ENCODE results near the gene HMGA1. TPM values are rescaled to one million over a fixed set of nuclear protein-coding genes. Genes with fewer than 3 reads are reported as not detected.
A peak's percentile ranks its signal among the peaks of the same experiment; 100 is the strongest.
"Not testable (repeated sequence)": the region's sequence is repeated elsewhere in the genome, so short reads cannot be mapped to it uniquely, and the experiment has no call there.

The HMGA1 gene
- total and polyA plus RNA-seq, 10 of the 15 experiments (the other 5 are each of a cell fraction or from before 2014, with no cell fraction given) = 13.4 to 885 (median 508) TPM

DNA sequence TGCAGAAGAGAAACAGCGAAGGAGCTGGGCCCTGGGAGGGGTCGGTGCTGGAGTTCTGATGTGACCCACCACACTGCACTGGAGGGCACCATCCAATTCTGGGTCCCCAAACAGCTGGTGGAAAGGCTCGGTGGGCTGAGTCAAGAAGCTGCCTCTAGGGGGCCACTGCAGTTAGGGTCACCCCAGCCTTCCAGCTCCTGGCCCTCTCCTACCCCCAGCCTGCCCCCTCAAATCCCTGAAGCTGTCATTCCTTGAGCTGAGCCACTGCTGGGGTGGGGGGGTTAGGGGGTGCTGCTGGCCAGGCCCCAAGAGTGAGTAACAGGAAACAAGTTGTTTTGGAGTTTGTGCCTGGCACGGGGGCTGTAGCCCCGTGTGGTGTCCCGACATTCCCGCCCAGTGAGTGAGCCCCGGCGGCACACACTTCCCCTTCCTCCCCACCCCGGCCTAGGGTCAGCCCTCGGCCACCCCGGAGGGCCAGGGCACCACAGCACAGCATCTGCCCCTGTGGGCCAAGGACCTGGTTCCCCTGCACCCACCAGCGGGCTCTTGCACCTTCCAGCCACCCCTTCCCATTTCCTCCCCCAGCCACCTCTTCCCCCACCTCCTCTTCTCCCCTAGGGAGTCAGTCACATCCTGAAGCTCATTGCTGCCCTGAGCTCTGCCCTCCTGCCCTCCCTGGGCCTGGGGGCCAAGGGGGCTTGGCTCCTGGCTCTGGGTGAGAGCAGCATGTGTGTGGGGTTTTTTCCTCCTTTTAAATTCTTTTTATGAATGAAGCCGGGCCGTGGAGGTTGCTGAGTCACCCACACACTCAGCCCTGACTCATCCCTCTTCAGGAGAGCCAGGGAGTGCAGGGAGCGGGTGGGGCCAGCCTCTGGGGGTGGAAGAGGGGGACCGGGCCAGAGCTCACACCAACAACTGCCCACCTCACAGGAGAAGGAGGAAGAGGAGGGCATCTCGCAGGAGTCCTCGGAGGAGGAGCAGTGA lies 7.5 kb downstream of the HMGA1 start (continued):
- TF ChIP-seq, protein P1, sequence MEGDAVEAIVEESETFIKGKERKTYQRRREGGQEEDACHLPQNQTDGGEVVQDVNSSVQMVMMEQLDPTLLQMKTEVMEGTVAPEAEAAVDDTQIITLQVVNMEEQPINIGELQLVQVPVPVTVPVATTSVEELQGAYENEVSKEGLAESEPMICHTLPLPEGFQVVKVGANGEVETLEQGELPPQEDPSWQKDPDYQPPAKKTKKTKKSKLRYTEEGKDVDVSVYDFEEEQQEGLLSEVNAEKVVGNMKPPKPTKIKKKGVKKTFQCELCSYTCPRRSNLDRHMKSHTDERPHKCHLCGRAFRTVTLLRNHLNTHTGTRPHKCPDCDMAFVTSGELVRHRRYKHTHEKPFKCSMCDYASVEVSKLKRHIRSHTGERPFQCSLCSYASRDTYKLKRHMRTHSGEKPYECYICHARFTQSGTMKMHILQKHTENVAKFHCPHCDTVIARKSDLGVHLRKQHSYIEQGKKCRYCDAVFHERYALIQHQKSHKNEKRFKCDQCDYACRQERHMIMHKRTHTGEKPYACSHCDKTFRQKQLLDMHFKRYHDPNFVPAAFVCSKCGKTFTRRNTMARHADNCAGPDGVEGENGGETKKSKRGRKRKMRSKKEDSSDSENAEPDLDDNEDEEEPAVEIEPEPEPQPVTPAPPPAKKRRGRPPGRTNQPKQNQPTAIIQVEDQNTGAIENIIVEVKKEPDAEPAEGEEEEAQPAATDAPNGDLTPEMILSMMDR (IDR thresholded peaks at IDR 0.05 in 2 of 3, conservative IDR thresholded peaks at IDR 0.05 in 1 of 3; ENCODE audit: control insufficient read depth in 2 of 3, extremely low read depth in 1 of 3, insufficient read depth in 1 of 3, low read depth in 3 of 3, low read length in 3 of 3) = peak; percentile 17 to 62 (median 26); a peak in 5 of 6 replicates

DNA sequence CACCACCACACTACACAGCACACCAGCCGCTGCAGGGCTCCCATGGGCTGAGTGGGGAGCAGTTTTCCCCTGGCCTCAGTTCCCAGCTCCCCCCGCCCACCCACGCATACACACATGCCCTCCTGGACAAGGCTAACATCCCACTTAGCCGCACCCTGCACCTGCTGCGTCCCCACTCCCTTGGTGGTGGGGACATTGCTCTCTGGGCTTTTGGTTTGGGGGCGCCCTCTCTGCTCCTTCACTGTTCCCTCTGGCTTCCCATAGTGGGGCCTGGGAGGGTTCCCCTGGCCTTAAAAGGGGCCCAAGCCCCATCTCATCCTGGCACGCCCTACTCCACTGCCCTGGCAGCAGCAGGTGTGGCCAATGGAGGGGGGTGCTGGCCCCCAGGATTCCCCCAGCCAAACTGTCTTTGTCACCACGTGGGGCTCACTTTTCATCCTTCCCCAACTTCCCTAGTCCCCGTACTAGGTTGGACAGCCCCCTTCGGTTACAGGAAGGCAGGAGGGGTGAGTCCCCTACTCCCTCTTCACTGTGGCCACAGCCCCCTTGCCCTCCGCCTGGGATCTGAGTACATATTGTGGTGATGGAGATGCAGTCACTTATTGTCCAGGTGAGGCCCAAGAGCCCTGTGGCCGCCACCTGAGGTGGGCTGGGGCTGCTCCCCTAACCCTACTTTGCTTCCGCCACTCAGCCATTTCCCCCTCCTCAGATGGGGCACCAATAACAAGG lies 8.5 kb downstream of the HMGA1 start:
- Histone ChIP-seq H3K79me2 (ENCODE audit: control insufficient read depth, insufficient read depth, low read length) (peaks cover 27% of the 10 kb centered on the region), H3K36me3 (ENCODE audit: control insufficient read depth in 2 of 2, insufficient read depth in 2 of 2, low read length in 1 of 2) (peaks cover 26 to 33% of the 10 kb centered on the region in 2 experiments), H3K4me1 (ENCODE audit: control insufficient read depth, insufficient read depth, low read length) (peaks cover 24% of the 10 kb centered on the region)
- H3K9me3 ChIP-seq (replicated peaks; ENCODE audit: control insufficient read depth, insufficient read depth, low read length); H2AFZ ChIP-seq (ENCODE audit: control insufficient read depth, low read depth, low read length); H3K4me2 ChIP-seq (ENCODE audit: control insufficient read depth, insufficient read depth); H3K27me3 ChIP-seq (replicated peaks in 1 of 2; ENCODE audit: control insufficient read depth in 2 of 2, insufficient read depth in 2 of 2, low read length in 1 of 2); RAD21 ChIA-PET (ENCODE audit: unreplicated experiment); H3K9ac ChIP-seq (ENCODE audit: control insufficient read depth, insufficient read depth, low read length); DNase-seq (ENCODE audit: low read depth, low spot score); H3K27ac ChIP-seq (ENCODE audit: control insufficient read depth, insufficient read depth); H3K4me3 ChIP-seq; H4K20me1 ChIP-seq (ENCODE audit: control insufficient read depth, insufficient read depth); ATAC-seq; FAIRE-seq: not testable (repeated sequence)
- intact Hi-C loops (cut with micrococcal nuclease; ENCODE audit: unreplicated experiment) = loop anchor here (5.0 kb wide), 1 partner anchor 362 kb away; no protein-coding TSS in a partner anchor
- SMC1A ChIA-PET (ENCODE audit: uncharacterized antibody, unreplicated experiment) = interaction anchor here (1.8 to 6.6 kb wide), 2 partner anchors 169 kb away, joined by 5 to 152 read pairs; no protein-coding TSS in a partner anchor
- TF ChIP-seq POLR2AphosphoS5 (IDR thresholded peaks at IDR 0.05; ENCODE audit: low read length) = 0 out of 2 replicates have a peak, but pooled peaks have one; percentile 24
- TF ChIP-seq POLR2AphosphoS2 (IDR thresholded peaks at IDR 0.05; ENCODE audit: low read depth, low read length) = 0 out of 2 replicates have a peak, but pooled peaks have one; percentile 9
- BruUV-seq (replicated peaks) = TSS peak; percentile 65
- 63% methylated on average over 10 of the region's 13 CpGs for WGBS (ENCODE audit: insufficient coverage, insufficient replicate concordance, low lambda C conversion rate, missing lambda C conversion rate)
- CTCF ChIA-PET = interaction anchor here (0.6 to 6.7 kb wide), 4 partner anchors 18 to 170 kb away, joined by 3 to 180 read pairs (median 7); no protein-coding TSS in a partner anchor
- in situ Hi-C loops (cut with MboI) = loop anchor here (25.0 kb wide), 1 partner anchor 367 kb away; no protein-coding TSS in a partner anchor
- POLR2A ChIA-PET = interaction anchor here (1.9 kb wide), 1 partner anchor 9 kb away, joined by 6 read pairs; the partner anchor contains the start of gene HMGA1

DNA sequence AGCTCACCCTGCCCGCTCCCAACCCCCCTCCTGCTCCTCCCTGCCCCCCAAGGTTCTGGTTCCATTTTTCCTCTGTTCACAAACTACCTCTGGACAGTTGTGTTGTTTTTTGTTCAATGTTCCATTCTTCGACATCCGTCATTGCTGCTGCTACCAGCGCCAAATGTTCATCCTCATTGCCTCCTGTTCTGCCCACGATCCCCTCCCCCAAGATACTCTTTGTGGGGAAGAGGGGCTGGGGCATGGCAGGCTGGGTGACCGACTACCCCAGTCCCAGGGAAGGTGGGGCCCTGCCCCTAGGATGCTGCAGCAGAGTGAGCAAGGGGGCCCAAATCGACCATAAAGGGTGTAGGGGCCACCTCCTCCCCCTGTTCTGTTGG lies 9.1 kb downstream of the HMGA1 start:
- peaks cover 24 to 30% of the 10 kb centered on the region in 2 experiments for H3K36me3 ChIP-seq (ENCODE audit: control insufficient read depth in 2 of 2, insufficient read depth in 2 of 2, low read length in 1 of 2)

More for the DNA sequence above, 9.1 kb downstream of the HMGA1 start:
- not testable (repeated sequence) for H2AFZ ChIP-seq (ENCODE audit: control insufficient read depth, low read depth, low read length); H4K20me1 ChIP-seq (ENCODE audit: control insufficient read depth, insufficient read depth); FAIRE-seq; H3K4me3 ChIP-seq; H3K4me2 ChIP-seq (ENCODE audit: control insufficient read depth, insufficient read depth); DNase-seq (ENCODE audit: low read depth, low spot score); H3K9me3 ChIP-seq (replicated peaks; ENCODE audit: control insufficient read depth, insufficient read depth, low read length); H3K27ac ChIP-seq (ENCODE audit: control insufficient read depth, insufficient read depth); ATAC-seq; H3K9ac ChIP-seq (ENCODE audit: control insufficient read depth, insufficient read depth, low read length); BruUV-seq (replicated peaks); H3K27me3 ChIP-seq (replicated peaks in 1 of 2; ENCODE audit: control insufficient read depth in 2 of 2, insufficient read depth in 2 of 2, low read length in 1 of 2)
- 58% methylated on average over 5 of the region's 7 CpGs for WGBS (ENCODE audit: insufficient coverage, insufficient replicate concordance, low lambda C conversion rate, missing lambda C conversion rate)
- Histone ChIP-seq H3K79me2 (ENCODE audit: control insufficient read depth, insufficient read depth, low read length) (peaks cover 22% of the 10 kb centered on the region), H3K4me1 (ENCODE audit: control insufficient read depth, insufficient read depth, low read length) (peaks cover 19% of the 10 kb centered on the region)
- in situ Hi-C loops (cut with MboI) (loop anchor here (25.0 kb wide), 1 partner anchor 367 kb away; no protein-coding TSS in a partner anchor), intact Hi-C loops (cut with micrococcal nuclease; ENCODE audit: unreplicated experiment) (loop anchor here (2.0 to 5.0 kb wide), 2 partner anchors 49 to 362 kb away; no protein-coding TSS in a partner anchor)
- CTCF ChIA-PET = interaction anchor here (1.0 to 6.7 kb wide), 4 partner anchors 45 to 169 kb away, joined by 3 to 180 read pairs (median 29); no protein-coding TSS in a partner anchor
- POLR2A ChIA-PET = interaction anchor here (1.9 kb wide), 1 partner anchor 9 kb away, joined by 6 read pairs; the partner anchor contains the start of gene HMGA1
- RAD21 ChIA-PET (ENCODE audit: unreplicated experiment) = interaction anchor here (4.8 to 5.1 kb wide), 2 partner anchors 50 to 170 kb away, joined by 37 to 148 read pairs; no protein-coding TSS in a partner anchor
- SMC1A ChIA-PET (ENCODE audit: uncharacterized antibody, unreplicated experiment) = interaction anchor here (0.7 to 6.6 kb wide), 3 partner anchors 22 to 168 kb away, joined by 3 to 152 read pairs (median 3); no protein-coding TSS in a partner anchor

All from GM12878 (cell line).